ENCODE measurements around the gene FRMD5. TPM values are rescaled to one million over a fixed set of nuclear protein-coding genes. Genes with fewer than 3 reads are reported as not detected.

The FRMD5 gene
- total RNA-seq, 1 experiment from 2014 or later: 27.2 TPM

DNA sequence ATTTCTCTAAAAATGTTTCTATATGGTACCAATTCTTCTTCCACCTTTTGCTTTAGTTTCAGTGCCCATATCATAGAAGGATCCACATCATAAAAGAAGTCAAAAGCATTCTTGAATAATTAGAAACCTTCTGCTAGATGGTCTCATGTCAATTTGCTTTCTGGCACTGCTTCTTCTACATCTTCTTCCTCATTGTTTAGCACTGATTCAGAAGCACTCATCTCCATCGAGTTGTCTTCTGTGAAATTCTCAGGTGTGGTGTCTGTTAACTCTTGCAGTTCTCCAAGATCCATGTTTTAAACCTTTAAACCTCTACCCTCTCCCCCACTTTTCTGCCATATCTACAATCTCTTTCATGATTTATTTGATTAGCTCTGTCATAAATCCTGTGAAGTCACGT, 213.5 kb downstream of the FRMD5 start:
- peaks cover 3 to 4% of the 10 kb centered on the region in 2 experiments; a peak in 1 of 4 replicates for H3K9me3 ChIP-seq (ENCODE audit: control insufficient read depth in 1 of 2, insufficient read depth in 1 of 2, low read depth in 1 of 2, low read length in 2 of 2)
- ChIA-PET CTCF (no interaction called here), POLR2A (no interaction called here), RAD21 (ENCODE audit: low non-redundant PET in 1 of 2, low total read pairs in 2 of 2, uncharacterized antibody in 2 of 2, unreplicated experiment in 2 of 2) (no interaction called here)
- no peak overlapping the region for H3K4me3 ChIP-seq (replicated peaks in 1 of 2; ENCODE audit: low read depth in 1 of 2, low read length in 2 of 2)
- TF ChIP-seq ZFX (IDR thresholded peaks at IDR 0.05) (no peak), ZNF274 (IDR thresholded peaks at IDR 0.05; ENCODE audit: low read depth, low read length) (no peak), JUND (IDR thresholded peaks at IDR 0.05) (no peak), CBX3 (IDR thresholded peaks at IDR 0.05; ENCODE audit: low read depth) (no peak), EZH2phosphoT487 (IDR thresholded peaks at IDR 0.05; ENCODE audit: borderline replicate concordance) (no peak), EGR1 (IDR thresholded peaks at IDR 0.05; ENCODE audit: low read depth) (no peak), EZH2 (IDR thresholded peaks at IDR 0.05) (no peak), POLR2AphosphoS5 (IDR thresholded peaks at IDR 0.05; ENCODE audit: low read depth, low read length) (no peak), TCF7L2 (IDR thresholded peaks at IDR 0.05; ENCODE audit: borderline replicate concordance, extremely low read depth, insufficient read depth, insufficient read length) (no peak), FOSL1 (IDR thresholded peaks at IDR 0.05; ENCODE audit: low read depth) (no peak)
- TF ChIP-seq, protein P1, sequence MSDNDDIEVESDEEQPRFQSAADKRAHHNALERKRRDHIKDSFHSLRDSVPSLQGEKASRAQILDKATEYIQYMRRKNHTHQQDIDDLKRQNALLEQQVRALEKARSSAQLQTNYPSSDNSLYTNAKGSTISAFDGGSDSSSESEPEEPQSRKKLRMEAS (IDR thresholded peaks at IDR 0.05): no peak
- TF ChIP-seq, protein P2, sequence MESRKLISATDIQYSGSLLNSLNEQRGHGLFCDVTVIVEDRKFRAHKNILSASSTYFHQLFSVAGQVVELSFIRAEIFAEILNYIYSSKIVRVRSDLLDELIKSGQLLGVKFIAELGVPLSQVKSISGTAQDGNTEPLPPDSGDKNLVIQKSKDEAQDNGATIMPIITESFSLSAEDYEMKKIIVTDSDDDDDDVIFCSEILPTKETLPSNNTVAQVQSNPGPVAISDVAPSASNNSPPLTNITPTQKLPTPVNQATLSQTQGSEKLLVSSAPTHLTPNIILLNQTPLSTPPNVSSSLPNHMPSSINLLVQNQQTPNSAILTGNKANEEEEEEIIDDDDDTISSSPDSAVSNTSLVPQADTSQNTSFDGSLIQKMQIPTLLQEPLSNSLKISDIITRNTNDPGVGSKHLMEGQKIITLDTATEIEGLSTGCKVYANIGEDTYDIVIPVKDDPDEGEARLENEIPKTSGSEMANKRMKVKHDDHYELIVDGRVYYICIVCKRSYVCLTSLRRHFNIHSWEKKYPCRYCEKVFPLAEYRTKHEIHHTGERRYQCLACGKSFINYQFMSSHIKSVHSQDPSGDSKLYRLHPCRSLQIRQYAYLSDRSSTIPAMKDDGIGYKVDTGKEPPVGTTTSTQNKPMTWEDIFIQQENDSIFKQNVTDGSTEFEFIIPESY (IDR thresholded peaks at IDR 0.05; ENCODE audit: extremely low read depth, insufficient replicate concordance, low read length): no peak
- TF ChIP-seq, protein P3, sequence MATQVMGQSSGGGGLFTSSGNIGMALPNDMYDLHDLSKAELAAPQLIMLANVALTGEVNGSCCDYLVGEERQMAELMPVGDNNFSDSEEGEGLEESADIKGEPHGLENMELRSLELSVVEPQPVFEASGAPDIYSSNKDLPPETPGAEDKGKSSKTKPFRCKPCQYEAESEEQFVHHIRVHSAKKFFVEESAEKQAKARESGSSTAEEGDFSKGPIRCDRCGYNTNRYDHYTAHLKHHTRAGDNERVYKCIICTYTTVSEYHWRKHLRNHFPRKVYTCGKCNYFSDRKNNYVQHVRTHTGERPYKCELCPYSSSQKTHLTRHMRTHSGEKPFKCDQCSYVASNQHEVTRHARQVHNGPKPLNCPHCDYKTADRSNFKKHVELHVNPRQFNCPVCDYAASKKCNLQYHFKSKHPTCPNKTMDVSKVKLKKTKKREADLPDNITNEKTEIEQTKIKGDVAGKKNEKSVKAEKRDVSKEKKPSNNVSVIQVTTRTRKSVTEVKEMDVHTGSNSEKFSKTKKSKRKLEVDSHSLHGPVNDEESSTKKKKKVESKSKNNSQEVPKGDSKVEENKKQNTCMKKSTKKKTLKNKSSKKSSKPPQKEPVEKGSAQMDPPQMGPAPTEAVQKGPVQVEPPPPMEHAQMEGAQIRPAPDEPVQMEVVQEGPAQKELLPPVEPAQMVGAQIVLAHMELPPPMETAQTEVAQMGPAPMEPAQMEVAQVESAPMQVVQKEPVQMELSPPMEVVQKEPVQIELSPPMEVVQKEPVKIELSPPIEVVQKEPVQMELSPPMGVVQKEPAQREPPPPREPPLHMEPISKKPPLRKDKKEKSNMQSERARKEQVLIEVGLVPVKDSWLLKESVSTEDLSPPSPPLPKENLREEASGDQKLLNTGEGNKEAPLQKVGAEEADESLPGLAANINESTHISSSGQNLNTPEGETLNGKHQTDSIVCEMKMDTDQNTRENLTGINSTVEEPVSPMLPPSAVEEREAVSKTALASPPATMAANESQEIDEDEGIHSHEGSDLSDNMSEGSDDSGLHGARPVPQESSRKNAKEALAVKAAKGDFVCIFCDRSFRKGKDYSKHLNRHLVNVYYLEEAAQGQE (IDR thresholded peaks at IDR 0.05; ENCODE audit: low read depth): no peak
- TF ChIP-seq, protein P4, sequence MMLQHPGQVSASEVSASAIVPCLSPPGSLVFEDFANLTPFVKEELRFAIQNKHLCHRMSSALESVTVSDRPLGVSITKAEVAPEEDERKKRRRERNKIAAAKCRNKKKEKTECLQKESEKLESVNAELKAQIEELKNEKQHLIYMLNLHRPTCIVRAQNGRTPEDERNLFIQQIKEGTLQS (IDR thresholded peaks at IDR 0.05): no peak
- H3K4me1 ChIP-seq (ENCODE audit: control insufficient read depth in 1 of 2, insufficient read depth in 2 of 2, low read length in 2 of 2): peaks cover 0 to 12% of the 10 kb centered on the region in 2 experiments; a peak in 1 of 4 replicates
- no peak overlapping the region for H2AFZ ChIP-seq (ENCODE audit: low read depth, low read length, poor library complexity, severe bottlenecking)
- intact Hi-C loops (cut with micrococcal nuclease): no loop called here
- ATAC-seq (no peak), DNase-seq (ENCODE audit: low read depth, low spot score) (no peak)
- H3K27me3 ChIP-seq (ENCODE audit: insufficient read depth, low read length): no peaks in the 10 kb centered on the region
- no peaks in the 10 kb centered on the region for H4K20me1 ChIP-seq (ENCODE audit: insufficient read depth)
- no TSS peak for BruUV-seq (replicated peaks)
- peaks cover 10% of the 10 kb centered on the region for H3K79me2 ChIP-seq (ENCODE audit: insufficient read depth, low read length)
- no peaks in the 10 kb centered on the region for H3K36me3 ChIP-seq (ENCODE audit: control insufficient read depth in 1 of 2, insufficient read depth in 2 of 2, low read length in 2 of 2)
- H3K27ac ChIP-seq (ENCODE audit: low read depth, low read length): no peak overlapping the region
- no peak overlapping the region for H3K9ac ChIP-seq (ENCODE audit: low read length)
- H3K9me2 ChIP-seq (ENCODE audit: insufficient read depth): no peaks in the 10 kb centered on the region
- H3K4me2 ChIP-seq (ENCODE audit: low read length): no peak overlapping the region
